ENCODE measurements around the gene CD80.
"Not testable (repeated sequence)": the region's sequence is repeated elsewhere in the genome, so short reads cannot be mapped to it uniquely, and the experiment has no call there.

The CD80 gene

DNA sequence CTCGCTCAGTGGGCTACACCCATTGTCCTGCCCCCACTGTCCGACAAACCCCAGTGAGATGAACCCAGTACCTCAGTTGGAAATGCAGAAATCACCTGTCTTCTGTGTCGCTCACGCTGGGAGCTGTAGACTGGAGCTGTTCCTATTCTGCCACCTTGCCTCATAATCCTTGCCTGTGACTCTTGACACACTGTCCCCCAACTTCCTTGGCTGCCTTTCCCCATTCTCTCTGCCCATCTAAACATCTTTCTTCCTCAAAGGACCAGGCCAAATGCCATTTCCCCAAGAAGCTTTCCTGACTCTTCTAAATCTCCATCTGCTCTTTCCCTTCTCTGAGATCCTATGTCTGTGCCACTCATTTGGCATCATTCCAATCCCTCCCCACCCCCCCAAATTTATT lies 9.7 kb upstream of the CD80 start:
- no peak for TF ChIP-seq ZNF274 (IDR thresholded peaks at IDR 0.05; ENCODE audit: low read depth, low read length)
- no peak overlapping the region for H3K4me3 ChIP-seq (ENCODE audit: low read length)

DNA sequence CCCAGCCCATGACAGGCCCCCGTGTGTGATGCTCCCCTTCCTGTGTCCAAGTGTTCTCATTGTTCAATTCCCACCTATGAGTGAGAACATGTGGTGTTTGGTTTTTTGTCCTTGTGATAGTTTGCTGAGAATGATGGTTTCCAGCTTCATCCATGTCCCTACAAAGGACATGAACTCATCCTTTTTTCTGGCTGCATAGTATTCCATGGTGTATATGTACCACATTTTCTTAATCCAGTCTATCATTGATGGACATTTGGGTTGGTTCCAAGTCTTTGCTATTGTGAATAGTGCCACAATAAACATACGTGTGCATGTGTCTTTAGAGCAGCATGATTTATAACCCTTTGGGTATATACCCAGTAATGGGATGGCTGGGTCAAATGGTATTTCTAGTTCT lies 3.9 kb upstream of the CD80 start:
- H3K4me3 ChIP-seq (ENCODE audit: low read length) = not testable (repeated sequence)

DNA sequence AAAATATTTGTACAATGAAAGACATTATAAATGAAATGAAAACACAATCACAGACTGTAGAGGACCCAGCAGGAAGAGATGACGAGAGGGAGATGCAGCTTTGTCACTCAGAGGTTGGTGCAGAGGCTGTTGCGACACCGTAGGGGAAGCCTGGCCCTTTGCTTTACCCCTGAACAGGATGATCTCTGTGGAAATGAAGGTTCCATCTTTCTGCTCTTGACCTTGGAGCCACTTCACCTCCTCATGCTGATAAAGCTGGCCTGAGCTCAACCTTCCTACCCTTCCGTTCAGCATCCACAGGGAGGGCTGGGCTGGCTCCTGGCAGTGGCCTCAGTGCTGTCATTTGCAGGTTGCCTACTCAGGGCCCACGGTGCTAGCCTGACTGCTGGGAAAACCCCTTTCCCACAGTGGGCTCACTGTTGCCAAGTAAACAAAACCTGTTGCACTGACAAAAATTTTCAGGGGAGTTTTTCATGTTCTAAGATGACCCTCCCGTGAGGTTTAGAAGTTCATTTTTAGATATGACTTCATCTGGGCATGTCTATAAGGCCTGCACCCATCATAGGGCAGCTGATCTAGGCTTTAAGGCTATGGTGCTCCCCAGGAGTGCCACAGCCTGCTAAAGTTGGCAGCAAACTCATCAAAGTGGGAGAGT lies 3.0 kb upstream of the CD80 start:
- TF ChIP-seq ZNF274 (IDR thresholded peaks at IDR 0.05; ENCODE audit: low read depth, low read length) = no peak
- H3K4me3 ChIP-seq (ENCODE audit: low read length) = peak overlapping the region; percentile 23

DNA sequence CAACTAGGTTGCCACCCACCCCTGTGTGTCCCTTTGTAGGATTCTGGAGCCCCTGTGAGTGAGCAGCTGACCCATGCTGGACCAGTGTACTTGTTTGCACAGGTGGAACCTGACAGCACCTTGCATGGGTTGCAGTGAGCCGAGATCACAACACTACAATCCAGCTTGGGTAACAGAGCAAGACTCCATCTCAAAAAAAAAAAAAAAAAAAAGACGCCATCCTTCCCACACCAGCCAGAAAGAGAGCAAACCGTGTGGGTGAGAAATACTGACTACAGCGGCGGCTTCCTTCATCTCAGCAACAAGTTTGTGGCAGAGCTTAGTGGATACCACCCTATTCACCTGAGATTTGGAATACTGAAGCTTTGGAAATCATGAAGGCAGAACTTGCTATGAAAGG lies 746 bp upstream of the CD80 start:
- no peak for TF ChIP-seq ZNF274 (IDR thresholded peaks at IDR 0.05; ENCODE audit: low read depth, low read length)
- H3K4me3 ChIP-seq (ENCODE audit: low read length) = peak overlapping the region; percentile 52

DNA sequence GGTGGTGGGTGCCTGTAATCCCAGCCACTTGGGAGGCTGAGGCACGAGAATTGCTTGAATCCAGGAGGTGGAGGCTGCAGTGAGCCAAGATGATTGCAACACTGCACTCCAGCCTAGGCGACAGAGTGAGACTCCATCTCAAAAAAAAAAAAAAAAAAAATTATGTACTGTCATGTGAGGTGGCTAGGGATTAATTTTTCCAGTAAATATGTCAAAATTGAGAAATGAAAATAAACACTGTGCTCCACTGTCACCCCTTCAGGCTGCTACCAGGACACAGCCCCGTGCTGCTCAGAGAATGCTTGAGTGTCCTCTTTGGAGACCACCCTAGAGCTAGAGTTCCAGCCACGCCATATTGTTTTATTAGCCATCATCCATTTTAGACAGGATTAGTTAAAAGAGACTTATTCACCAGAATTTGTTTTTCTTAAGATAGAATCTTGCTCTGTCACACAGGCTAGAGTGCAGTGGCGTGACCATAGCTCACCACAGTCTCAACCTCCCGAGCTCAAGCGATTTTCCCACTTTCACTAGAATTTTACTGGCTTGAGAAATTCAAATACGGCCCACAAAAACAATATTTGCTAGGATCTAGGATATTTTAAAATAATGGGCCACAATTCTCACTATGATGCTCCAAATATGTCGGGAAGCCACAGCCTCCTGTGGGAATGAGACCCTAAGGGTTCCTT lies 642 bp downstream of the CD80 start:
- peak overlapping the region; percentile 98 for H3K4me3 ChIP-seq (ENCODE audit: low read length)
- TF ChIP-seq ZNF274 (IDR thresholded peaks at IDR 0.05; ENCODE audit: low read depth, low read length) = no peak

DNA sequence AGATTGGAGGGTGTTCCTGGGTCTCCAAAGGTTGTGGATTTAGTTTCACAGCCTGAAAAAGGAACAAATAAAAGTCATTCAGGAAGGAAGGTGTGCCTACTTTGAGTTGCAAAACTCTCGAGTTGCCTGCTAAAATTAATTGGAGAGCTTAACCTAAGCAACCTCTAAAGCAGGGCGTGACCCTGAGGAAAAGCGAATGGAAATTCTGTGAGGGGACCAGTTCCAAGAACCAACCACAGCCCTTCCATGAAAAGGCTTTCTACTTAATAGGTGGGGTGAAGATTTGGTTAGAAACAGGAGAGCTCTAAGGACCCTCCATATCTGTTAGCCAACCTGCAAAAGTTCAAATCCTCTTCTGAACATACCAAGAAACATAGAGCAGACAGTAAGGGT lies 1.5 kb downstream of the CD80 start:
- peak overlapping the region; percentile 98 for H3K4me3 ChIP-seq (ENCODE audit: low read length)
- TF ChIP-seq ZNF274 (IDR thresholded peaks at IDR 0.05; ENCODE audit: low read depth, low read length) = no peak

DNA sequence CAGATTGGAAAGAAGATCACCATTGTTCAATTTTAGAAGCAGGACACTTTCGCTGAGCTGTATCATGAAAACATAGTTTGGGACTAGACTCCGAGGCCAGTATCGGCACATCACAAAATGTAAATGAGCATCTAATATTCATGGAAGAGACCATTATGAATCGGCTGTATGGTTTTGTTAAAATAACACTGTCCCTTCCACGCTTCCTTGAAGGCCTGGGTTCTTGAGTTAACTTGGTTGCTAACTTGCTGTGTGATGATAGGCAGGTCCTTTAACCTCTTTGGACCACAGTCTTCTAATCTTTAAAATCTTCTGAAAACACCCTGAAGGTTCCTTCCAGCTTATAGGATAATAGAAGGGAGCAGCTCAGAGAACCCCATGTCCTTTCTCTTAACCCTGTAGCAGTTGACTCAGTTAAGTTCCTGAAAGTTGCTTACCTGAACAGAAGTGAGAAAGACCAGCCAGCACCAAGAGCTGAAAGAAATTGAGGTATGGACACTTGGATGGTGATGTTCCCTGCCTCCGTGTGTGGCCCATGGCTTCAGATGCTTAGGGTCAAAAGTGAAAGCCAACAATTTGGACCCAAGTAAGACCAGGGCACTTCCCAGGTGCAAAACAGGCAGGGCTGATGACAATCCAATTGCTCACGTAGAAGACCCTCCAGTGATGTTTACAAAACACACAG lies 2.1 kb downstream of the CD80 start:
- no peak for TF ChIP-seq ZNF274 (IDR thresholded peaks at IDR 0.05; ENCODE audit: low read depth, low read length)
- H3K4me3 ChIP-seq (ENCODE audit: low read length) = peak overlapping the region; percentile 98

DNA sequence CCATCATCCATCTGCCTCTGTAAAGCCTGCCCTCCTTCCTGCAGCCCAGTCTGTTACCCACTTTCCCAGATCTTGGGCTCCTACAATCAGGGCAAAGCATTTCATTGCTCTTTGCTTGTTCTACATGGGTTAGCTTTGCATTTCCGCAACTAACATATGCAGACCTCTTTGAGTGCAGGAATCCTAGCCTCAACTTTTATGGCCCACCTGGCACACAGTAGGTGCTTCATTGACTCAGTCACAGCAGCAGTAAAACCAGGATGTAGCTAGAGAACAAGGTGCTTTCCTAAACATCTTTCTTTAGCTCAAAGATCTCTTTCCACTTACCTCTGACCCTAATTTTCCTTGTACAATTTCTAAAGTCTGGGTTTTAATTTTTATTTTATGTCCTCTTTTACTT lies 3.5 kb downstream of the CD80 start:
- TF ChIP-seq ZNF274 (IDR thresholded peaks at IDR 0.05; ENCODE audit: low read depth, low read length) = no peak
- peak overlapping the region; percentile 98 for H3K4me3 ChIP-seq (ENCODE audit: low read length)

DNA sequence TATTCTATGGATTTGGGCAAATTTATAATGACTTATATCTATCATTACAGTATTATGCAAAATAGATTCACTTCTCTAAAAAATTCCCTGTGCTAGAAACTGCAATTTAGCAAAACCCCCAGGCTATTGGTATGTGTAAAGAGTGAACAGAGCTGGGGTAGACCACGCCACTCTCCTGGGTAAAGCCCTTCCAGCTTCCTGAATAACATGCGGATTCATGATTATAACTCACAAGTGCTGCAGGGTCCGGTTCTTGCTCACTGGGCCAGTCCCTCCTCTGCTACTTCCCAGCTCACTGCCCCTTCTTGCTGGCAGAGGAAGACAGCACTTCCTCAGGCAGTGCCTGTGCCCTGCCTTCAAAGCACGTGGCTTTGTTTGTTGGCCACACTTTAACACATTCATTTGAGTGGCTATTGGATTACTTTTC lies 4.1 kb downstream of the CD80 start:
- no peak for TF ChIP-seq ZNF274 (IDR thresholded peaks at IDR 0.05; ENCODE audit: low read depth, low read length)

DNA sequence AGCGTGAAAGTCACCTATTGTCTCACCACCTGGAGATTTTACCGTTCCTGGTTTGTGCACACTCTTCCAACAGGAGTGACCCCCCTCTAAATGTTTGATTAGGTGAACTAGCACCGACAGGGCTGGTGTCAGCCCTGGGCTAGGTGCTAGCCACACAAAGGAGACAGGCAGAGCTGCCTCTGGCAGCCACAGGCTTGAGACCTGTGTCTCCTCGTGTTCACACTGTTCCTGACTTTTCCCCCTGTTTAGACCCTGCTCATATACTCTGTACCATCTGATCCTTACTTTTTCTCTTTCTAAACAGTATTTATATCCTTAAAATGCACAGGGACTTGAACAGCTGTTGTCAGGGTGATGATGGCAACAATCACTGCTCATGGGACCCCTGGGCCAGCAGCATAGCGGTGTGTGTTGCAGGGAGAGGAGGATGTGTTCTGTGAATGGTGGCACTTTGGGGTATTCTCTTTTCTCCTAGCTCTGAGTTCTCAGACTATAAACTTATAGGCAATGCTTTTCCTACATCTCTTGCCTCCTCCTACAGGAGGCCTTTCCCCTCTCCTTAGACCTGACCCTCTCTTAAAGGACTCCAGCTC lies 5.5 kb downstream of the CD80 start:
- TF ChIP-seq ZNF274 (IDR thresholded peaks at IDR 0.05; ENCODE audit: low read depth, low read length) = no peak
- H3K4me3 ChIP-seq (ENCODE audit: low read length) = peak overlapping the region; percentile 98; the same call in 1 of the 2 replicates

More for the DNA sequence above, 4.1 kb downstream of the CD80 start:
- H3K4me3 ChIP-seq (ENCODE audit: low read length) = peak overlapping the region; percentile 98

DNA sequence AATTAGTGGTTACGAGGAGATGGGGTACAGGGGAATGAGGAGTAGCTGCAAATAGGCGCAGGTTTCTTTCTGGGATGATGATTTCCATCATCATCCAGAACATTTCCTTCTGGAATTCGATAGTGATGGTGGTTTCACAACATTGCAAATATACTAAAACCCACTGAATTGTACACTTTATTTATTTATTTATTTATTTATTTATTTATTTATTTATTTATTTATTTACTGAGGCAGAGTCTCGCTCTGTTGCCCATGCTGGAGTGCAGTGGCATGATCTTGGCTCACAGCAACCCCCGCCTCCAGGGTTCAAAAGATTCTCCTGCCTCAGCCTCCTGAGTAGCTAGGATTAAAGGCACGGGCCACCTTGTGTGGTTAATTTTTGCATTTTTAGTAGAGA lies 6.5 kb downstream of the CD80 start:
- not testable (repeated sequence) for H3K4me3 ChIP-seq (ENCODE audit: low read length)

DNA sequence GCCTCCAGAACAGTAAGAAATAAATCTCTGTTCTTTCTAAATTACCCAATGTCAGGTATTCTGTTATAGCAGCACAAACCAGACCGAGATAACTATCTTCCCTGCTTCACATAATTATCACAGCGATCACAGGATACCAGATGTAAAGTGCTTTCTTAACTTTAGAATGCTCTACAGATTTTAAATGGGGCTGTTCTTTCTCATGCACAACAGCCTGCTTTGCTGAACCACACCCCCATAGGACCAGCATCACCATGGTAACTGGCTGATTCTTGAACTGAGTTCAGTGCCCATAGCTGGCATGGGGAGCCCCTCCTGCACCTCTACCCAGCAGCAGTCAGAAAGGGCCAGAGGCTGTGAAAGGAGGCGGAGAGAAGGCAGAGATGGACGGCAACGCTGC lies 7.8 kb downstream of the CD80 start:
- TF ChIP-seq ZNF274 (IDR thresholded peaks at IDR 0.05; ENCODE audit: low read depth, low read length) = no peak
- no peak overlapping the region for H3K4me3 ChIP-seq (ENCODE audit: low read length)

DNA sequence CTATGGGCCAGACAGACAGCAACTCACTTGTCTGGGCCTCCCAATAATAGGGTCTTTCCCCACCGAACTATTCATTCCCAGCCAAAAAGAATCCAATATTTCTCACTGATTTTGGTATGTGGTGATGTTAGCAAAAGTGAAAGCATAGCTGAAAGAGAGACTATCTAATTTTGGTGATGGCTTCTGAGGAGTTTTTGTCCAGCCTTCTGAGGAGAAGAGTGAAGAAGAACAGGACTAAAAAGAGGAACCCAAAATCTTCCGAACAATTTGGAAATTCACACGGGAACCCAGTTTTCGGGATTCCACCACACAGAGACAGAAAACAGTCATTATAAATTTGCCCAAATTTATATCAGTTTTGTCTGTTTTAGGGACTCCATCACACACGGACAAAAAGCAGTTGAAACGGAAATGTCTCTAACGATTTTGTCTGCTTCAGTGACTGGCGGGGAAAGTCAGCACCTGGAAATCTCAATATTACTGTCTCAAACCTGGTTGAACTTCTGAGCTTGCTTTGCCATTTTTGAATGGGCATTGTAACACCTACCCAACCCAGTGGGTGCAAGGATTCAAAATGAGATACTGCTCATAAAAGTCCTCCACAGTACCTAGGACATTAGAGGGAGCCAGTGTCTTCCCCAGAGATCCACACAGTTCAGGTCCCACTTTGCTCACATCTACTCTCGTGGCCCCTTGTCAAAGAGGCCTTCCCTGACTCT lies 9.1 kb downstream of the CD80 start:
- no peak for TF ChIP-seq ZNF274 (IDR thresholded peaks at IDR 0.05; ENCODE audit: low read depth, low read length)
- no peak overlapping the region; the same call in 1 of the 2 replicates for H3K4me3 ChIP-seq (ENCODE audit: low read length)

DNA sequence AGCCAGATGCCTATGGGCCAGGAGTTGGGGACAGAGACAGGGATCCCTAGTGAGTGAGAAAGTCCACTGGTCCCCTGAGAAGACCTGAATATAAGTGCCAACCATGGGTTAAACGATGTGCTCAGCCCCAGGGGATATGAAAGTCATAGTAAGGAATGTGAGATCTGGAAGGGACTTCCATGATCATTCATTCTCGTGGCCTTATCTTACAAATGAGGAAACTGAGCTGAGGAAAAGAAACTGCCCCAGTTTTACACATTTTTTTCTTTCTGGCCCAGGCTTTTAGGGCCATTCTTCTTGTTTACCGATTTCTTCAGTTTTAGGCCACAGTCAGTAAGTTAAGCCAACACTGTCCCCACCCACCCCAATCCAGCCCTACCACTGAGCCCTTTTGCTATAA lies 11.1 kb downstream of the CD80 start:
- no peak for TF ChIP-seq ZNF274 (IDR thresholded peaks at IDR 0.05; ENCODE audit: low read depth, low read length)
- no peak overlapping the region for H3K4me3 ChIP-seq (ENCODE audit: low read length)
